ENCODE measurements around the gene IGBP1.
"Not testable (repeated sequence)": the region's sequence is repeated elsewhere in the genome, so short reads cannot be mapped to it uniquely, and the experiment has no call there.

Gene IGBP1

DNA sequence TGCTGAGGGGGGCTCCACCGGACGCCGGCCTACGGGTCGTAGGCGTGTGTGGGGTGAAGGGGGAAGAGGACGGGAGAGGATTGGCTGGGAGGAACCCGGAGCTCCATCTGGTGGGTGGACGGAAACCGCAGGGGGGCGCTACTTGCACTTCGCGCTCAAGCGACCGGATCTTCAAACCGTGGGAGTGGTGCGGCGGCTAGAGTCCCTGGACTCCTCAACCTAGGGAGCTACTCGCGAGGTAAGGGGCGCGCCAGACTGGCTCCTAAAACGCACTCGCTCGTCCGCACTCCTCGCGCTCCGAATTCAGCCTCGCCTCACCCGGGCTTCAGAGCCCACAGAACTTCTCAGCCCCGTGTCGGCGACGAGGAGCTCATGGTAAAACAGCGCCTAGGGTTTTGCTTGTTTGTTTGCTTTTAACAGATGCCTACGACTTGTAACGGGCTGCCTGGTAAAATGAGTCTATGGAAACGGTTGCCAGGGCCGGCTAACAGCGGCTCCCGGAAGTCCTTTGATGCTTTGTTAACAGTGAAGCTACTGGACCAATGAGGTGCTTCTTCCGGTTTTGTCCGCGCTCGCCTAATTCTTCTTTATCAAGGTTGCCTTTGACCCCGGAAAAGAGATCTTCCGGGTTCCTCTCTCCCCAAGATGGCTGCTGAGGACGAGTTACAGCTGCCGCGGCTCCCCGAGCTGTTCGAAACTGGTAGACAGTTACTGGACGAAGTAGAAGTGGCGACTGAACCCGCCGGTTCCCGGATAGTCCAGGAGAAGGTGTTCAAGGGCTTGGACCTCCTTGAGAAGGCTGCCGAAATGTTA, at the start of gene IGBP1:
TSS of gene IGBP1 (plus strand) at position 145 of the 813 bp plus-strand sequence. CDS start at position 646, 501 bp downstream.
- DNase-seq: peak; percentile 39

DNA sequence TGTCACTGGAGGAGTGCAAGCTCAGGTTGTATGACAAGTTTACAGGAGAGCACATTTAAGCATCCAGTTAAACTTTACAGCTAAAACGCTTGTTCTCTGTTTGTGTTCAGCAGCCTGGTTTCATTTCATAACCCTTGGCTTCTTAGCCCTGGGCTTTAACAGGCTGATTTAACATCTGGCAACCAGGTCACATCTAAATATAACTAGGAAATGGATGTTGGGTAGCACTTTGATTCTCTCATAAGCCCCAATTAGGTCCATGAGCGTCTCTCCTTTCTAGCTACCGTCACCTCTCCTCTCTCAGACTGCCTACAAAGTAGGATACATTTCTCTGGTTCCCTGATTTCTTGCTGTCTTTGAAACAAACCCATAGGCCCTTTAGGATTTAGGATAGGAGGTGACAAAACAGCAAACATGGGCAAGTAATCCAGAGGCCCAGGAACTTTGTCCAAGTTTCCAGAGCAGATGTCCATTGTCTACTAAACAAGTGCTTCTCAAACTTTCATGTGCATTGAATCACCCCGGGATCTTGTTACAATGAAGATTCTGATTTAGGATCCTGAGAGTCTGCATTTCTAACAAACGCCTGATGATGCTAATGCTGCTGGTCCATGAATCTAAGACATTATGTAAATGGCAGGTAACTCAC, 48.5 kb upstream of the IGBP1 start:
- no peak for DNase-seq

DNA sequence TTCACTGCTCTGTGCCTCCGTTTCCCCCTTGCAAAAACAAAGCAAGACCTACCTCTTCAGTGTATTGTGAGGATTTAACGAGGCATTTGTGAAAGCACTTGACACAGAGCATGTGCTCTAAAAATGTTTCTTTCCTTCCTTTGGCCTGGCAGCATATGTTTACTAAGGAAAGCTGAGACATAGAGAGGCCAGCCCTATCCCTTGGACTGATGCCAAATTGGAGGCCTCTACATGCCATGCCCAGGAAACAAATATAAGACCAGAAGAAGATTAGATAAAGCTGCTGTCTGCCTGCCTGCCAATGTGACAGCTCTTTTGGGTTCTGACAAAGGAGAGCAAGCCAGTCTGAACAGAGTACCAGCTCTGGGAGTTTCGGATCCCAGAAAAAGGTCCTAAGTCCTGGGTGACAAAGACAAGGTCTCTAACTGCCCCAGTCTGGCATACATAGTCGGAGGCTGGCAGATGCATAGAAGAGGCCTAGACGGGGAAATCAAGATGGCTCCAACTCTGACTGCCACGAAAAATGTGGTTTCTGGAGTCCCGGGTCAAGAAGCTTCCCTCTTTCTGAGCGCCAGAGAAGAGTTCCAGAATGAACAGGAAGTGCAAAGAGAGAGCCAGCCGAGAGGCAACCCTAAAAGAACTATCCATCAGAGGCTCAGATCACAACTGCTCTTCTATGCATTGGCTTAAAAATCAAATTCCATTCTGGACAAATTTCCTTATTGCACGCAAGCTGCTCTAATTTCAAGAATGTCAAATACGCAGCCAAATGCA, 45.2 kb upstream of the IGBP1 start:
- DNase-seq: no peak

DNA sequence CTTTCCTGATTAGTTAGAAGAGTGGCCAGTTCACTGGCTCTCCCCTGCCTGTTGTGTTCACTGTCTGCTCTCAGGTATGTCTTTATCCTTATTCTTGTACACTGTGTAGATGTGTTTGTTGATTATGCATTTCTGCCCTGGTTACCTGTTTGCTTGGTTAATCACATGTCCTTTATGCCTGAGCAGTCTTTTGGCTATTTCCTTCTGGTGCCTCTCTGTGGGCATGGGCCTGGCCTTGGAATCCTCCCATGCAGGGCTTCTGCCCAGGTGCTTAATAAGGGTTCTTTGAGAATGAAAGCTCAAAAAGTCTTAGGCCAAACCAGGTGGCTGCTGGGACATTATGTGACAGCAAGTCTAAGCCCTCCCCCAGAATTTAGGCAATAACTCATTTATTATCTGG, 44.5 kb upstream of the IGBP1 start:
- DNase-seq: no peak

DNA sequence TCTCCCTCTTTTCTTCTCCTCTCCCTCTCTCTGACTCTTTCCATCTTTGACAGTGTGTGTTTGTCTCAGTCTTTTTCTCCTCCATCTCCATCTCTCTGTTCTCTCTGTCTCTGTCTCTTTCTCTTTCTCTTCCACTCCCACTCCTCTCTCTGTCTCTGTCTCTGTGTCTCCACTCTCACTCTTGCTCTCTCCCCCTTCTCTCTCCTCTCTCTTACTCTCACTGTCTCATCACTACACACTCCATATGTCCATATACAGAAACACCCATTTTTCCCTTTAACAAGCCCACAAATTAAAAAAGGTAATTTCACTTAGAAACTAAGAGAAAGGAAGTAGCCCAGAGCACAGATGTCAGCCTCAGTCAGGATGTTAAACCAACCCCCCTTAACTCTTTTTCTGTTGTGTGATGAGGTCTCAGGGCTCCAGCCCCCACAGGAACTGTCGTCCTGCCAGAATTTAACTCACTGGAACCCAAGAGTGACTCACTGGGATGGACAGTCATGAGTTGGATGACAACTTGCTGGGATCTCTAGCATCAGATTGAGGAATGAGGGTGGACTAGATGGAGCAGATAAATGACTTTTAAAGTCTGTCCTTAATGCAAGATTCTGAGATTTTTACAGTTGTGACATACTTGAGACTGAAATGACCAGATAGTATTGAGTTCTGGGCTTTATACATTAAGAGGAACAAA, 43.5 kb upstream of the IGBP1 start:
- DNase-seq: no peak

DNA sequence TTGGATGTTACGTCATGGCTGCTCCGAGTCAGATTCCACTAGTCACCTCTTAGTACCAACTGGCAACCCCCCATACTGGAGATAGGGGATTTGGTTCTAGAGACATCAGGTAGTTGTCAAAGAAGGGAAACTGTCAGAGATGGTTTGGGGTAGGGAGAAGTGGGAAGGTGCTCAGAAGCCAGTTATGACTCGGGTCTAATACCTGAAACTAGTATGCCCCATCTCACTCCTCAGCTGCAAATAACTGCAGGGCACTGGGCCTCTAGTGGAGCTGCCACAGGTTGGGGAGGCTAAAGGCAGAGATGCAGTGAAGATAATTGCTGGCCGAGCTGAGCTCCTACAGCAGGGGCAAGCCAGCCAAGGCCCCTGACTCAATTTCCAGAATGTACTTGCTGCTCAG, 41.0 kb upstream of the IGBP1 start:
- DNase-seq: no peak

DNA sequence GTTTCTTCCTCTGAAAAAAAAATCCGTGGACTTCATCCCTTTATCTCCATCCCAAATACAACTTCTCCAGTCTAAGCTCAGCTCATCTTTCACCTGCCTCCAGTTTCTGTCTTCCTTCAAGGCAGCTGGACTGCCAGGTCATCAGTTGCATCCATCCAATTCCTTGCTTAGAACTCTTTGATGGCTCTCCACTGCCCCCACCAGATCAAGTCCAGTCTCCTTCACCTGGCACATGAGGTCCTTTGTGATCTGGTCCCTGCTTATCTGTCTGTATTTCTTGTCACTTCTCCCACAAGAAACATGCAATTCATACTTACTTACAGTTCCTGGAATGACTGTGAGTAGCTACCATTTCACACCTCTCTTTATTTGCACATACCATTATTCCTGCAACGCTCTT, 37.2 kb upstream of the IGBP1 start:
- no peak for DNase-seq

DNA sequence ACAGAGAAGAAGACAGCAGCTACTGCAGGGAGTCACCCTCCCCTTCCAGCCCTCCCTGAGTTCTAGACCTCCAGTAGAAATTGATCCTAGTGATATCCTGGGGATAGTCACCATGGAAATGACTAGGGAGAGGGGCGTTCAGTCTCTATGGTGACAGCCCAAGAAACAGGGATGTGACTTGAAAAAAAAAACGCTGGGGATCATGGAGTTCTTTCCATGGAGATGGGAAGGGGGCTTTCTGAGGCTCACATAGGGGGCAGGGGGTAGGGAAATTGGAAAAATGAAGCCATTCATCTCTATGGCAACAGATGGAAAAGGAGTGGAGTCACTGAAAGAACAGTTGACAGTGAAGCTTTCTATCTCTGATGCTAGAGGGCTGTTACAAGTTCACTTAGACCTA, 28.0 kb upstream of the IGBP1 start:
- no peak for DNase-seq

DNA sequence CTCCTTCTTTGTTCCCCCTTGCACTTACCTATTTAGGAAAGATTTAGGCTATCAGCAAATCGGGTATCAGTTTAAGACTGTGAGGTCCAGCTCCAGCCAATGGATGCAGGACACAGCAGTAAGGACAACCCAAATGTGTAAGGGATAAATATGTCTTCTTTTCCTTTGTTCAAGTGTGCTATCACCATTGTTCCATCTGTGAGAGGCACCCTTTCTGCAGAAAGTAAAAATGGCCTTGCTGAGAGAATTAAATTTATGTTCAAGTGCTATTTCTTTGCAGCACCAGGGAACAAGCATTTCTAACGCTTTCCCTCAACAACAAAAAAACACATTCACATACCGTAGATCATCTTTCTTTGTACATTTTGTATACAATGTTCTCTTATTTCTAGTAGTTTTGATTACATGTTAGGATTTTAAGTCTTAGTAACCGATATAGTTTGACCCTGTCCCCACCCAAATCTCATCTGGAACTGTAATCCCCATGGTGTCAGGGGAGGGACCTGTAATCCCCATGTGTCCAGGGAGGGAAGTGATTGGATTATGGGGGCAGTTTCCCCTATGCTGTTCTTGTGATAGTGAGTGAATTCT, 21.7 kb upstream of the IGBP1 start:
- DNase-seq: not testable (repeated sequence)

DNA sequence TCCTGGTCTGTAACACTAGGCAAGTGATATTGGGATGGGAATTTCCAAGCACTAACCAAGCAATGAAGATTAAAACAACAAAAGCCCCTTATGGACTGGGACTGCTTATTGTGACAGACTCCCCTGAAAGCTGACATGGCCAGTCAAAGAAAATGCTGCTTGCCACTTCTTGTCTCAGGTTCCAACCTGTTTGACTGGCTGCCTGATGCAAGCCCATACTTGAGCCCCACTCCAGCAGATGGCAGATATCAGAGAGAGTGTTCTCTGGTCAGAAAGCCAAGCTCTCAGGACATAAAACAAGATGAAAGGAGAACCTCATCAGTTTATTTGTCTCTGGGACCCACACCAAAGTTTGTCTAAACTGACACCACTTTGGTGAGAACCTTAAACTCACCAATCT, 15.5 kb upstream of the IGBP1 start:
- DNase-seq: no peak

DNA sequence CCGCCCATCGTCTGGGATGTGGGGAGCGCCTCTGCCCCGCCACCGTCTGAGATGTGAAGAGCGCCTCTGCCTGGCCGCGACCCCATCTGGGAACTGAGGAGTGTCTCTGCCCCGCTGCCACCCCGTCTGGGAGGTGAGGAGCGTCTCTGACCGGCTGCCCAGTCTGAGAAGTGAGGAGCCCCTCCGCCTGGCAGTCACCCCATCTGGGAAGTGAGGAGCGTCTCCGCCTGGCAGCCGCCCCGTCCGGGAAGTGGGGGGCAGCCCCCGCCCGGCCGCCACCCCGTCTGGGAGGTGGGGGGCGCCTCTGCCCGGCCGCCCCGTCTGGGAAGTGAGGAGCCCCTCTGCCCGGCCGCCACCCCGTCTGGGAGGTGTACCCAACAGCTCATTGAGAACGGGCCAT, 10.2 kb upstream of the IGBP1 start:
- DNase-seq: not testable (repeated sequence)

DNA sequence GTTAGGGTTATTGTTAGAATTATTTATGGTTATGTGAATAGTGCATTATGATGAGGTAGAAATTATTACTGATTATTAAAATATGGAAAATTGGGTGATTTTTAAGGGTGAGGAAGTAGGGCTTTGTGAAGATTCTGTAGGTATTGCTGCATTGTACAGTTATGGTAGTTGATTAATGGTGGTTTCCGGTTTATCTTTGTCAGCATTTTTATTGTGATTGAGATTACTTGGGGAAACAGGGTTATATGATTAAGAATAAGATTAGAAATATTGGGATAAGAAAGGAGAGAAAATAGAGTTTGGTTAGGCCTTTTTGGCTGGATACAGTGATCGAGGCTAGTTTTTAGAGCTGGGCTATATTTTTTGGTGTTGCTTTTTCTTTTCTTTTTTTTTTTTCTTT, 8.6 kb upstream of the IGBP1 start:
- DNase-seq: no peak

DNA sequence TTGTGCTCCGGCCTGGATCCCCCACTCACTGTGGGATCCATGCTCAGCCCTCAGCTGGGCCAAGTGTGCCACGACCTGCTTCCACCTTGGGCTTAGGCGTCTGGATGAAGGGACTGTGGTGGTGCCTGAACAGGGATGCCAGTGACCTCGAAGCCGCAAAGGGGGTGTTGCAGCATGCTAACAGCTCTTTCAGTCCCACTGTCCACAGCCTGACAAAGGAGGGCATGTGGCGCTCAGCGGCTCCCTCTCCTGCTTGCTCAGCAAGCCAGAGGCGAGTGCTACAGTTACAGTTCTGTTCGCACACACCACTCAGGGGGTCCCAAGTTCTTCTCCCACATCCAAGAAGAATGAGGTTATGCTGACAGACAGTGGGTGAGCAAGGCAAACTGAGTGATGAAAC, 5.2 kb upstream of the IGBP1 start:
- DNase-seq: no peak

DNA sequence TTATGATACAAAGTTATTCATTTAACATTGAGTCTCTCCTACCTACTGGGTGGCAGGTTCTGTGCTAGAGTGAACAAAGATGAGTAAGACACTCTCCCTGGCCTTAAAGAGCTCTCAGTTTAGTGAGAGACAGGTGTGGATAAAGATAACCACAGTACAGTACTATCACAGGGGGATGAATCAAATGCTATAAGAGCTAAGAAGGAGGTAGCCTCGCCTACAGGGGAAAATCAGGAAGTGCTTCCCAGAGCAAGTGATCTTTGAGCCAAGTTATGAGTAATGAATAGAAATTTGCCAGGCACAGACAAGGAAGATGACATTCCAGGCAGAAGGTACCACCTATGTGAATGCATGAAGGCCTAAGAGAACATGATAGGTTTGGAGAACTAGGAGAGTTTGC, 3.4 kb upstream of the IGBP1 start:
- no peak for DNase-seq

DNA sequence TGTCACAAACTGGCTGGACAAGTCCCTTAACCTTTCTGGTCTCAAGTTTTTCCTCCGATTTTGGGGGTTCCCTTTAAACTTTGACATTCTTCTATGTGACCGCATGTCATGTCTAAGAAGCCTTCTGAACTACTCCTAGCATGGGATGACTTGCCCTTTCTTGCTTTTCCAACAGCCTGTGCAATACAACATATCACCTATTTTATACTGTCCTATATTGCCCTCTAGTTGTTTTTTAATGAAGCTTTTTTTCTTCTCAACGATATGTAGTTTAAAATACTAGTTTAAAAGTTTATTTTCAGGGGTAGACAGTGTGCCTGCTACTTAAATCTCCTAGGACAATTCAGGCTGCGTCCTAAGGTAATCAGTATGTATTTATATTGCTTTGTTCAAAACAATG, 1.0 kb upstream of the IGBP1 start:
- DNase-seq: no peak

DNA sequence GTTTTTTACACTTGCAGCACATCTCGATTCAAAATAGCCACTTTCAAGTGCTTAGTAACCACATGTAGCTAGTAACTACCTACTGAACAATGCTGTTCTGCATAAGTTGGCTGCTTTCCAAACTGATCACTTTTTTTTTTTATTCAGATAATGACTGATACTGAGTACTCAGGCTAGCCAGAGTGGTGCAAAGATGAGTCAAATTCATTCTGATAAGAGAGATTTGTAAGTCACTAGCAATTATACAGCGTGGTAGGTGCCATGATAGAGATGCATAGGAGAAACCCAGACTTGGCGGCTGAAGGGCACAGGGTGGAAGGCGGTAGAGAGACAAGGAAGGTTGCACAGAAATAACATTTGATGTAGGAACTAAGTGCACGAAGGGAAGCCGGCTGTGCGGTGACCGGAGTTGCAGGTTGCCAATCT, 357 bp upstream of the IGBP1 start:
- DNase-seq: no peak

DNA sequence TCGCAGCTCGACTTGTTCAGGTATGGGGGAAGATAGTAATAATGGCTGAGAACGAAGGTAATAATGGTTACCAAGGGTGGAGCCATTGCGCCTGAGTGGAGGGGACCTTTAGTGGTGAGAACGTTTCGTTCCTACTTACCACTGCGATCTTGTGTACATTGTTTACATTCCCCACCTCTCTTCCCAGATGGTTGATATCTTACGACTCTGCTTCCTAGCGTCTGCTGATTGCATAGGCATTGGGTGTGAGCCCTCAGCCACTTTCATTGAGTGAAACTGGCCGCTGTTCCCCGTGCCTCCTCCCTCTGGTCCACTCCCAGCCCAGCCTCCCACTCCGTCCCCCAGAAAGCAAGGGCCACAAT, 850 bp downstream of the IGBP1 start:
- DNase-seq: no peak

DNA sequence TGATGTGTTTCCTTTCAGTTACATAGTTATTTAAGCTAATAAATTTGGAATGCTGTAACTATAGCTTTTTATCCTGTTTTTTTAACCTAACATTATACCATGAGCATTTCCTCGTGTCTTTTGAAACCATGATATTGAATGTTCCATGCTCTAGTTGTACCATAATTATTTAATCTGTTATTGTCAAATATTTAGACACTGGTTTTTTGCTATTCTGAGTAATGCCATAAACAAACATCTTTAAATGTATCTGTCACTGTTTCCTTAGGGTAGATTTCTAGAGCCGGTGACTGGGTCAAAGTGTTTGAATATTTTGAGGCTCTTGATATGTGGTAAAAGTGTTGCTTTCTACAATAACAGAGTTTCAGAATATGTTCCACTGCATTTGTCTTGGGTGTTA, 5.4 kb downstream of the IGBP1 start:
- no peak for DNase-seq

DNA sequence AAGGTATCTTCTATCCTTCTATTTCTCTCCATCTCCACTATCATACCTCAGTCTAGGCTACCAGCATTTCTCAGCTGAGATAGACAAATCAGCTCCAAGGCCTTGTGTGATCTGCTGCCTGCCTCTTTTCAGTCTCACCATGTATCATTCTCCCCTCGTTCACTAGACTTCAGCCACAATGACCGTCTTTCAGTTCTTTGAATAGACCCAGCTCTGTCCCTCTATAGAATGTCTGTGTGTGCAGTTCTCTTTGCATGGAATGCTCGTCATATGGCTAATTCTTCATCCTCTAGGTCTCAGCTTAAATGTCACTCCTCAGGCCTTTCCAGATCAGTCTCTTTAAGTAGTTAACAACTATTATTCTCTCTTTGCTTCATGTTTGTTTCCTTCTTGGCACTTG, 6.5 kb downstream of the IGBP1 start:
- DNase-seq: no peak

DNA sequence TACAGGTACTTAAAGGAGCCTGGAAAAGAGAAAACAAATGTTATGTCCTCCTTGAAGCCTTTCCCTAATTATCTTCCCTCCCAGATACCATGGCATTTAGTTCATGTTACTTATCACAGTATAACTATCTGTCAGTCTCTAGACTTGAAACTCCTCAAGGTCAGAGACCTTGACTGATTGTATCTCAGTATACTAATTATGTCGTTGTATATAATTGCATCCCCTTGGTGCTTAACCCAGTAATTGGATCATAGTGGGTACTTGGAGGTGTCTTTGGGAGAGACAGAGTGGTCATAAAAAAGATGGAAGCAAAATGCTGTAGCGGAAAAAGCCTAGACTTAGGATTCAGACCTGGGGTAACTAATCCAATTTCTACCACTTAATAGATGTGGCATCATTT, 8.1 kb downstream of the IGBP1 start:
- no peak for DNase-seq

DNA sequence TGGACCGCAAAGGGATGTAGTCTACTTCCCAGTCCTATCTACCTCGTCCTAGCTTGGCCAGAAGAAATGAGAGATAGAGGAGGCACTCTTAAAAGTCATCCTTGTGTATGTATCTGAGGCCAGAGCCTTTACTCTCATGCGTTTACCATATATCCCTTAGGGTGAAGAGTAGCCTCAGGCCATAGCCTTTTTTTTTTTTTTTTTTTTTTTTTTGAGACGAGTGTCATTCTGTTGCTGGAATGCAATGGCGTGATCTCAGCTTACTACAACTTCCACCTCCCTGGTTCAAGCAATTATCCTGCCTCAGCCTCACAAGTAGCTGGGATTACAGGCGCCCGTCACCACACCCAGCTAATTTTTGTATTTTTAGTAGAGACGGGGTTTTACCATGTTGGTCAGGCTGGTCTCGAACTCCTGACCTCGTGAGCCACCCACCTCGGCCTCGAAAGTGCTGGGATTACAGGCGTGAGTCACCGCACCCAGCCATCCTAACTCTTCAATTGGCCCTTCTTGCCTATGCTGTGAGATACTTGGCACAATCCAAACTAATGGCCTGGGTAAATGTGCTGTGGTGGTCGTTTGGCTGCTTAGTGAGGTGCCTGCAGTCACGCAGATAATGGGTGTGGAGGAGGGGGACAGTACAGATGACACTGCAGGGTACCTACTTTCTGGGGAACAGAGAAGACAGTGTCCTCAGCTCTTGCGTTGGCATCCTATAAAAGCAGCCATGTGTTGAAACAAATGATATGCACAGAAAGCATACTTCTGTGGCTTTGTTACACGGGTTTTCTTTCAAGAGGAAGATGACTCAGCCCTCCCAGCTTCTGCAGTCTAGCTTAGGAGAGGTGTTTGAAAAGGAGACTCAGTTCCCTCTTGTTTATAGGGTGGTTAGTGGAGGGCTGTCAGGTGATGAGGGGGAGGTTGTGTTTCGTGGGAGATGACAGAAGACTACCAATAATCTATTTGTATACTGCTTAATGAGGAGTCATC, 33.6 kb downstream of the IGBP1 start:
- no peak for DNase-seq
